ENCODE results near the gene GNPNAT1. TPM values are rescaled to one million over a fixed set of nuclear protein-coding genes. Genes with fewer than 3 reads are reported as not detected.

GNPNAT1 gene
- total RNA-seq = 10 to 100 TPM in 1 of 10 donors, 1 to 10 TPM in 9; 4.5 to 12.7 (median 5.3) TPM
- polyA plus RNA-seq = 10 to 100 TPM in 1 of 2 donors, 1 to 10 TPM in 1; 2.1 to 10.2 TPM
- long read RNA-seq, donor 1, partial matches to known transcripts = 0 of 5 reads
- long read RNA-seq, donor 1, other reads (novel, unspliced or antisense) = 1 of 5 reads
- long read RNA-seq, donor 2, partial matches to known transcripts = 0 of 7 reads
- long read RNA-seq, donor 2, other reads (novel, unspliced or antisense) = 2 of 7 reads
- long read RNA-seq, donor 3, transcript GNPNAT1-201 (6 exons, 3,860 nt) = major isoform, 20 of 27 reads
- long read RNA-seq, donor 3, partial matches to known transcripts = 1 of 27 reads
- long read RNA-seq, donor 3, other reads (novel, unspliced or antisense) = 6 of 27 reads

DNA sequence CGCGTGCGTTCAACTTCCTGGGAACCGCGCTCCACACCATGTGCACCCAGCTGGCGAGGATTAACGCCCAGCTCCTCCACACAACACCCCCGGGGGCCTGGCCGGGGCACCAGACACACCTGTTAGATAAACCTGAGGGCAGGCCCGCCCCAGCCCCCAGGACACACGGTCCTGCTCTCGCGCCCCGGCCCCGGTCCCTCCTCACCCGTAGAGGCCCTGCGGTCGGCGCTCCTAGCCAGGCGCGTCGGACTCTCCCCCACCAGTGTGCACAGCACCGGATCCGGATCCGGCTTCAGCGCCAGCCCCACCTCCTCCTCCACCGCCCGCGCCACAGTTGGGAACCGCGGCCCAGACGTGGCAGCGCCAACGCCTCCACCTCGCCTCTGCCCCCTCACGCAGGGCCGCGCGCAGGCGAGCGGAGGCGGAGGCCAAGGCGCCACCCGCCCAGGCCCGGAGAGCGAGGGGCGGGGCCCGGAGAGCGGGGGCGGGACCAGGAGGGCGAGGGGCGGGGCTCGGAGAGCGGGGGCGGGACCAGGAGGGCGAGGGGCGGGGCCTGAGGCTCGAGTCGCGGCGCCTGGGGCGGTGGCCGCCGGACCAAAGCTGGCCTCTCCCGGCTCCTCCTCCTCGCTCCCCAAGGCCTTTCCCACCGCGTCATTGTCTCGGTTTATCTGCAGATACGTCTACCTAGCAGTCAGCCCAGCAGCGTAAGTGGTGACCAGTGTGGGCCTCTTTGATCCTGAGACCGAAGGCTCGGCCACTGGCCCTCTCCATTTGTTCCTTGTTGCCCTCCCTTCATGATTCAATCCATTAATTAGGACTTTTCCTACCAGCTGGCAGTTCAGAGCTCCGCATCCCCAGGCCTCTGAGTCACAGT lies at the start of gene GNPNAT1:
GNPNAT1 (minus strand) TSS at position 385 of the 874 bp plus-strand sequence. CDS start 6,957 bp downstream, outside the sequence.
- H3K4me3 ChIP-seq = peak within 1 kb of the TSS; percentile 51 to 93 (median 74)
- no peaks in the 10 kb centered on the region for H3K27me3 ChIP-seq
- H3K27ac ChIP-seq = peak within 1 kb of the TSS; percentile 67 to 94 (median 88)
- DNase-seq (peak; percentile 83 to 87), ATAC-seq (peak; percentile 93 to 99 (median 95))
- 1 to 2% methylated on average over 62 to 74 of the region's 74 CpGs for WGBS, 2 donors
- H3K4me1 ChIP-seq = peaks cover 0 to 30% (median 20%) of the 10 kb centered on the region in 9 donors
- intact Hi-C loops (cut with DNase I) = loop anchor here in 1 of 10 donors (10.0 kb wide), 1 partner anchor 237 kb away; the partner anchor contains the start of genes GPR137C and TXNDC16
- TF ChIP-seq, protein P1, sequence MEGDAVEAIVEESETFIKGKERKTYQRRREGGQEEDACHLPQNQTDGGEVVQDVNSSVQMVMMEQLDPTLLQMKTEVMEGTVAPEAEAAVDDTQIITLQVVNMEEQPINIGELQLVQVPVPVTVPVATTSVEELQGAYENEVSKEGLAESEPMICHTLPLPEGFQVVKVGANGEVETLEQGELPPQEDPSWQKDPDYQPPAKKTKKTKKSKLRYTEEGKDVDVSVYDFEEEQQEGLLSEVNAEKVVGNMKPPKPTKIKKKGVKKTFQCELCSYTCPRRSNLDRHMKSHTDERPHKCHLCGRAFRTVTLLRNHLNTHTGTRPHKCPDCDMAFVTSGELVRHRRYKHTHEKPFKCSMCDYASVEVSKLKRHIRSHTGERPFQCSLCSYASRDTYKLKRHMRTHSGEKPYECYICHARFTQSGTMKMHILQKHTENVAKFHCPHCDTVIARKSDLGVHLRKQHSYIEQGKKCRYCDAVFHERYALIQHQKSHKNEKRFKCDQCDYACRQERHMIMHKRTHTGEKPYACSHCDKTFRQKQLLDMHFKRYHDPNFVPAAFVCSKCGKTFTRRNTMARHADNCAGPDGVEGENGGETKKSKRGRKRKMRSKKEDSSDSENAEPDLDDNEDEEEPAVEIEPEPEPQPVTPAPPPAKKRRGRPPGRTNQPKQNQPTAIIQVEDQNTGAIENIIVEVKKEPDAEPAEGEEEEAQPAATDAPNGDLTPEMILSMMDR (IDR thresholded peaks at IDR 0.05) = peak in 1 of 9 donors; percentile 5
- H3K9me3 ChIP-seq = no peaks in the 10 kb centered on the region
- H3K36me3 ChIP-seq = no peaks in the 10 kb centered on the region

DNA sequence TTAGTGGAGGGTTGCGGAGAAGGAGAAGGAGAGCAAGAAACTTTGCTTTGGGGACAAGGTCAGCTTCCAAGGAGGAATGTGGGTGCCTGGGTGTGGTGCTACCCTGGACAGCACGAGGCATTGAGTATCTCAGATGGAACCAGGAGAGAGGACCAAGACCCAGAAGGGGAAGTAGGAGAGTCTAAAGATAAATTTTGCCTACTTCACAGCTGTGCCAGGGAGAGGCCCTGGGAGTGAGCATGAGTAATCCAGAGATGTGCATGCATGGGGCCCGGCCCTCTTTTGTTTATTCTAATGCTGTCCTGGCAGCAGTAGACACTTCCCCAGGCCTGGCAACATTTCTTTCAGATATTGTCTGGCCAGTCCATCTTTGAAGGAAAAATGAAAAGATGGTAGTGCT lies 49.5 kb upstream of the GNPNAT1 start:
- 61 to 69% methylated on average over 3 of the region's 3 CpGs for WGBS, 2 donors
- no peak overlapping the region for H3K27ac ChIP-seq

DNA sequence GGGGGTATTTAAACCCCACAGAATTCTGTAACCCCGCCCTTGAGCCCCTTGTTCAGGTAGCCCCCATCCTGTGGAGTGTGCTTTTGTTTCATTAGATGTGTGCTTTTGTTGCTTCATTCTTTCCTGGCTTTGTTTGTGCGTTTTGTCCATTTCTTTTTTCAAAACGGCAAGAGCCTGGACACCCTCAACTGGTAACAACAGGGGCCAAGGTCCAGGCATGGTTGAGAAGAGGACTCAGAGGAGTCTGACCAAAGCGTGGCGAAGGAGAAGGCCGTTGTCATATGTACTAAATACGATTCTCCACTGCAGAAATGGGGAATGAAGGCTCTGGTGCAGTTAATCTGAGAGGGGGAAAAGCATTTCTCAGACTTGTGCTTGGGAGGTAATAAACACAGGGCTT lies 46.0 kb upstream of the GNPNAT1 start:
- H3K27me3 ChIP-seq = no peaks in the 10 kb centered on the region
- H3K27ac ChIP-seq = no peak overlapping the region
- intact Hi-C loops (cut with DNase I) = no loop called here
- WGBS, 2 donors = 89 to 92% methylated on average over 7 of the region's 7 CpGs
- no peaks in the 10 kb centered on the region for H3K9me3 ChIP-seq
- no peaks in the 10 kb centered on the region for H3K36me3 ChIP-seq
- ATAC-seq (no peak), DNase-seq (no peak)
- peaks cover 0 to 5% (median 0%) of the 10 kb centered on the region in 9 donors for H3K4me1 ChIP-seq
- H3K4me3 ChIP-seq = no peak overlapping the region
- TF ChIP-seq, protein P1 (IDR thresholded peaks at IDR 0.05) = no peak

More for the DNA sequence above, 49.5 kb upstream of the GNPNAT1 start:
- Histone ChIP-seq H3K27me3 (no peaks in the 10 kb centered on the region), H3K9me3 (no peaks in the 10 kb centered on the region), H3K4me3 (no peak overlapping the region), H3K4me1 (peaks cover 0 to 21% (median 15%) of the 10 kb centered on the region in 9 donors), H3K36me3 (no peaks in the 10 kb centered on the region)
- TF ChIP-seq, protein P1 (IDR thresholded peaks at IDR 0.05) = no peak
- DNase-seq (no peak), ATAC-seq (peak in 5 of 8 donors; percentile 21 to 78 (median 52))
- intact Hi-C loops (cut with DNase I) = no loop called here

DNA sequence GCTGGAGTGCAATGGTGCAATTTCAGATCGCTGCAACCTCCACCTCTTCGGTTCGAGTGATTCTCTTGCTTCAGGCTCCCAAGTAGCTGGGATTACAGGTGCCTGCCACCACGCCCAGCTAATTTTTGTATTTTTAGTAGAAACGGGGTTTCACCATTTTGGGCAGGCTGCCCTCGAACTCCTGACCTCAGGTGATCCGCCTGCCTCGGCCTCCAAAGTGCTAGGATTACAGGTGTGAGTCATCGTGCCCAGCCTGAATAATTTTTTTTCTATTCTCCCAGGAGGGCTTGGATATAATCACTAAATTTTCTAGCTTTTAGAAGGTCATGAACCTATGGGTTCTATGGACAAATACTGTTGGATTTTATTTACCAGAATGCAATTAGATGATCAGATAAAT lies 44.7 kb upstream of the GNPNAT1 start:
- Histone ChIP-seq H3K36me3 (no peaks in the 10 kb centered on the region), H3K27ac (no peak overlapping the region), H3K9me3 (no peaks in the 10 kb centered on the region), H3K4me1 (peaks cover 0 to 2% (median 0%) of the 10 kb centered on the region in 9 donors), H3K27me3 (no peaks in the 10 kb centered on the region), H3K4me3 (no peak overlapping the region)
- WGBS, 2 donors = 94 to 96% methylated on average over 9 of the region's 9 CpGs
- DNase-seq (no peak), ATAC-seq (no peak)
- intact Hi-C loops (cut with DNase I) = no loop called here
- TF ChIP-seq, protein P1 (IDR thresholded peaks at IDR 0.05) = no peak
